Stimulated activated CD8-positive, alpha-beta memory T cell treated with anti-CD3 and anti-CD28 coated beads, Interleukin-4, amount 100 ng/mL, for 1 hour (primary cell): ENCODE measurements around the gene PRR30.

Experiments used
- DNase-seq, 2 donors: peaks; one replicate each; pipeline ENCODE4 v3.0.0-alpha.2; 2020; ENCODE audit warnings: low read depth in 2 of 2, low spot score in 1 of 2

The PRR30 gene

DNA sequence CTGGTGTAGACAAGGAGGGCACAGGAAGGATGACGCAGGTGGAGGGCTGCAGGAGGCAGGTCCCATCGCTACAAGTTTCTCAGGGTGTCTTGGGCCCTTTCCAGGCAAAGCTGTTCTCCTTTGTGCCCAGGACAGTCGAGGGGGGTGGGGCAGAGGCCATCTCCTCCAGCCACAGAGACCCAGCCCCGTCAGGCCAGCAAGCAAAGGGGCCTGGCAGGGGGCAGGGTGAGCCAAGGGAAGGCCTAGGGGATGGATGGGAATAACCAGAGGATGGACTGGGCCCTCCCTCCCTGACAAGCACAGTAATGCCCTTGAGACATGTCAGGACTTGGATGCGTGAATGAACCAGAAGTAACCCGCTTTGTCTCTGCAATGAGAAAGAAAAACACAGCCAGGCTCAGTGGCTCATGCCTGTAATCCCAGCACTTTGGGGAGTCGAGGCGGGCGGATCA lies 15.9 kb upstream of the PRR30 start:
- no peak for DNase-seq

DNA sequence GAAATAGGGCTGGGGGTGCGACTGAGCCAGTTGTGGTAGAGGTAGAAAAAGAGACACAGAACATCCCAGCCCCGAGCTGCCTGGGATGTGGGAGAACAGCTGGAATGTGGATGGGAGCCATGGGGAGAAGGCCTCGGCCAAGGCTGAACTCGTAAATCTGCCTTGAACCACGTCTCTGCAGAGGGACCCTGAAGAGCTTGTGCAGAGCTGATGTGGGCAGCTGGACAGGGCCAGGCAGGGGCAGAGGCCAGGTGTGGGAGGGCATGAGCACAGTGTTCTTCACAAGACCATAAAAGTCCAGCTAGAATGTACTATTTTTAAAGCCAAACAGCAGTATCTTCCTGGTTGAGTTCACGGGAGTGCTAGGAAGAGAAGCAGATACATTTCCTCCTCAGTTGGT lies 15.3 kb upstream of the PRR30 start:
- no peak for DNase-seq

DNA sequence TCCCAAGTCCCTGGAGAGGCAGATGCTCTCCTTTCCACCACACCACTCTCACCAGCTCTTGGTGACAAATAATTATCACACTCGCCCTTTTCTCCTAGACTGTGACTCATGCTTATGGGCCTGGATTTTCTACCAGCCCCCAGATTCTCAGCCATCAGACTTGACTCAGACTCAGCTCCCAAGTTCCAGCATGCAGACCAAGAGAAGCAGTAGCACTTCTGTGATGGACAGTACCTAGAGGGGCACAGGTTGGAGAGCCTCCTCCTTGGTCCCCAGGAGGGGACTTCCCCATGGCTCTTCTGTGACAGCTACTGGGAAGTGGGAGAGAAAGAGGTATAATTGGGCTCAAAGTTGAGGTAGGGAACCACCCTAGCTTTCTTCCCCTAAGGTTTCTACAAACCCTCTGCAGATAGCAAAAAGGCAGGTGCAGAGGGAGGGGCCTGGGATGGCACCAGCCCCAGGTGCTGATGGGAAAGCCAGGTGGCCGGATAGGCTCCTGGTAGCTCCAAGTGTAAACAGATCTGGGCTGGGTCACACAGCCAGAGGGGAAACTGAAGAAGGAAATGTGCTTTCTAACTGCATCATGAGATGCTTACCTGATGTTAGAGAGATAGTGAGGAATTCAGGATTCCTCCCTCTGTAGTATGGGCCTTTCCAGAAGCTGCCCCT lies 13.7 kb upstream of the PRR30 start:
- DNase-seq: no peak

DNA sequence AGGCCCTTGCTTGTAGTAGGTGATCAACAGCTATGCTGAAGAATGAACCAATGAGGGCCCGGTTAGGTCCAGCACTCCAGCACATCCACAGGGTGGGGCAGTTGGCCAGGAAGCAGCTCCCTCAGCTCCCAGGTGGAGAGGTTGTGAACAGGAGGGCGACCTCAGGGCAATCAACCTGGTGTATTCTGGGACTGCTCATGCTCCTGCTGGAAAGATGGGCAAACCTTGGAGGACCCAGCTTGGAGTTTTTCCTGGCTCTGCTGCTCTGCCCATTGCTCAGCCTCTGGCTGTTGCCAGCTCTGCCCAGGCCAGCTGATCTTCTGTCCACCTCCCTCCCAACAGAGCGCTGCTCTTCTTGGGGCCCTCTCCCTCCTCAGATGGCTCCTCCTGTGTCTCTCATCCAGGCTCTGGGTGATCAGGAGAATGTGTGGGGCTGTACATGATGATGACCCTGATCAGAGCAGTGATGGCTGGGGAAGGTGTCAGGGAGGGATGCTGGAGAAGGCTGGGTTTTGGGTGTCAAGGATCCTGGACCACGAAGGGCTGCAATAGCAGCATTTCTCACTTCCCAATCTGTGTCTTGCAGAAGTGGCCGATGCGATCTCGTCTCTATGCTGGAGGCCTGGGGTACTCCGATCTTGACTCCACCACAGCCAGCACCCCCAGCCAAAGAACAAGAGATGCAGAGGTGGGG lies 13.0 kb upstream of the PRR30 start:
- DNase-seq: no peak

DNA sequence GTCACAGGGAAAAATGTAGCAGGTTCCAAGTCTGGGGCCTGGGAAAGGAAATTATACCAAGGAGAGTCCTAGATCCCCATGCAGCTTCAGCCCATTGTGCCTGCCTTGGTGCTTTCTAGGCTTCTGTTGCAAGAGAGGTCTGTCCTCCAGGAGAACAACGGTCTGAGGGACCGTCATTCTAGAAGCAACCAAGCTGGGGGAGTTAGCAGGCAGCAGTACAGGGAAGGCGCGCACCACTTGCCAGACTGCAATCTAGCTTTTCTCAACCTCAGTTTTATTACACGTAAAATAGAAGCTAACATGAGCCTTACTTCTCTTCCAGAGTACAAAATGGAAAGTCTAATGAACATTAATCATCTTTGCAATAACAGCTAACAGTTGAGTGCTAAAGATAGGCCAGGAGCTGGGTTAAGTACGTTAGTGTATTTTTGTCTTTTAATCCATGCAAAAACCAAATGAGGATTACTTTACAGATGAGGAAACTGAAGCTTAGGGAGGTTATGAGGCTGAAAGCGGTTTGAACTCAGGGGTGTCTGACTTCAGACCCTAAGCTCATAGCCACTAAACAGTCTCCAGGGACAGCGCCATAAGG lies 11.5 kb upstream of the PRR30 start:
- DNase-seq: no peak

DNA sequence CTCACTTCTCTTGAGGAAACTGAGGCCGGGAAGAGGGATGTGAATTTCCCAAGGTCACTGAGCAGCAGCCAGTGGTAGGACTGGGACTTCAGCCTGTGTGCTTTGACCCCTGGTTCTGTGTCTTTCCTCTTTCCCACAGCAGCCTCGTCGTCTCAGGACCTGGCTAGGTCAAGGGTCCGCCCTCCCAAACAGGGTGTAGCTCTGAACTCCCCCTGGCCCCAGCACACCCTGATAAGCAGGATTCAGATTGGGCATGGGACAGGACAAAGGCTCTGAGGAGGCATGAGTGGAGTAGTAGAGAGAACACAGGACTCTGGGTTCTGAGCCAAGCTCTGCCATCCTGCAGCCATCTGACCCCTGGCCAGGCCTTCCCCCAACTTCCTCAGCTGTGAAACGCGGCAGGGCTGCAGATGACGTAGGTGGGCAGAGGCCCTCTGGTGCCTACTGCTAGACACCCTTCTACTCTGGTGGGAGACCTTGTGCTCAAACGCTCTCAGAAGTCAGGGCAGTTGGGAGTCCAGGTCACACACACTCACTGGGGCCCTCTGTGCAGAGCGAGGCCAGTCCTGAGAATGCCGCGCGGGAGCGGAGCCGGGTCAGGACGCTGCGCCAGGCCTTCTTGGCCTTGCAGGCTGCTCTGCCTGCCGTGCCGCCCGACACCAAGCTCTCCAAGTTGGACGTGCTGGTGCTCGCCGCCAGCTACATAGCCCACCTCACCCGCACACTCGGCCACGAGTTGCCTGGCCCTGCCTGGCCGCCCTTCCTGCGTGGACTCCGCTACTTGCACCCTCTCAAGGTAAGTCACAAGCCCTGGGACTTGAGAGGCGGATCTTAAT lies 10.6 kb upstream of the PRR30 start:
- no peak for DNase-seq

DNA sequence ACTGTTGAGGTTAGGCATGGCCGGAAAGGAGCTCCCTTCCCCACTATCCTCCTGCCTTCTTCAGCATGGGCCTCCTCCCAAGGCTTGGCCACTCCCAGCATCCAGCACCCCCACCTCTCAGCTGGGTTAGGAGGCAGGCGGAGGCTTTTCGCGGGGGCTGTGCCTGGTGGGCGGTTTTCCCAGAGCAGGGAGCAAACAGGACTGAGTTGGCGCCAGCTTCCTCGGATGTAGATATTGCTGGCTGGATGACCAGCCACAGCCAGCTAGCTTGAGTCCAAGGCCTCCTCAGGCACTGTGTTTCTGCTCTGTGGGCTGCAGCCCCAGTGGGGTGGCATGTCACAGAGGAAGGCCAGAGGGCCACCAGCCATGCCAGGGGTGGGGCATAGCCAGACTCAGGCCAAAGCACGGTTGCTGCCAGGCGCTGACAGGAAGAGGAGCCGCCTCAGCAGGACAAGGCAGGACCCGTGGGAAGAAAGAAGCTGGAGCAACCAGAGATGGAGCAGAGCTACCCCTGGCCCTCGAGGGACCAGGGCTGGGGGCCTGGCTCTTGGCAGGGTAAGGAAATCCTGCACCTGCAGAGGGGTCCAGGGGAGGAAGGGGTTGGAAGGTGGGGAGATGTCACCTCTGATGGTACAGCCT lies 9.7 kb upstream of the PRR30 start, which contains the start of gene TCF23:
Gene TCF23 (plus strand): TSS at position 204 of the 639 bp plus-strand sequence. CDS start 130 bp downstream, at position 334.
- no peak for DNase-seq

DNA sequence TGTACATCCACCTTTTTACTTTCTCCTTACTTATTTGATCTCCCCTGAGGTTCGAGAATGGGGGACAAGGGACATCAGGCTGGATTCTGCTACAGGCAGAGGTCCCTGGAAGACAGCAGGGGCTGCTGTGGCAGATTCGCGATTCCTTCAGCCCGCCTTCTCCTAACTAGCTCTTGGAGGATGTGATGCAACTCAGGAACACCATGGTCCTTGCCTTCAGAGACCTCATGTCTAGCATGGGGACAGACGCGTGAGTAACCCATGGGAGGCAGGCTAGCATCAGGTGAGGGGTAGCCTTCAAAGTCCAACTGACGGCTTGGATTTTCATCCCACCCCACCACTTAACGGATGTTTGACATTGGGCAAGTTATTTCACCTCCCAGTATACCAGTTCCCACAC lies 8.7 kb upstream of the PRR30 start:
- DNase-seq: no peak

DNA sequence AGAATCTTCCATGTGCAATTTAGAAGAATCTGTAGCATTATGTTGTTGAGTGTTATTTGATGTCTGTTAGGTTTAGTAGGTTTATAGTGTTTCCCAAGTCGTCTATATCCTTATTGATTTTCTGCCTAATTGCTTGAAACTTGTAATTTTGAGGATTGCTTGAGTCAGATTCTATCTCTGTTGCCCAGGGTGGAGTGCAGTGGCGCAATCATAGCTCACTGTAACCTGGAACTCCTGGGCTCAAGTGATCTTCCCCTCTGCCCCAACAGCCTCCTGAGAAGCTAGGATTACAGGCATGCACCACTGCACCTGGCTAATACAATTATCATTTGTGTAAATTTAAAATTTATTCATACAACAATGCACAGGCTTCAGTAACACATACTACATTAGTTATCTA lies 6.5 kb upstream of the PRR30 start:
- DNase-seq: no peak

DNA sequence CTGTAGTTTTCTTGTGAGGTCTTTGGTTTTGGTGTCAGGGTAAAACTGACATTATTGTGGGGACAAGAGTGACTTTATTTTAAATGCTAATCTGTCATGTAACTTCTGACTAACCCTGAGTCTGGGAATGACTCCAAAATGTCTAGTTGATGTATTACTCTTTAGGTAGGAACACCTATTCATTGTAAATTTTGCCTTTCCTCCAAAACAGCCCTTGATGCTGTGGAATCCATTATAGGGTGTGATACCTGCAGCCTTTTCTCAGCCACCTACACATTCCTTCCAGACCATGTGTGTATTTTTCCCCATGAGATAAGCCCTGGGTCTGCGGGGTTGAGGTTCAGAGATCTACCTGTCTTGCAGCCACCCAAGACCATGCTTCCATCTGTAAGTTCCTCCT lies 4.1 kb upstream of the PRR30 start:
- DNase-seq: no peak

DNA sequence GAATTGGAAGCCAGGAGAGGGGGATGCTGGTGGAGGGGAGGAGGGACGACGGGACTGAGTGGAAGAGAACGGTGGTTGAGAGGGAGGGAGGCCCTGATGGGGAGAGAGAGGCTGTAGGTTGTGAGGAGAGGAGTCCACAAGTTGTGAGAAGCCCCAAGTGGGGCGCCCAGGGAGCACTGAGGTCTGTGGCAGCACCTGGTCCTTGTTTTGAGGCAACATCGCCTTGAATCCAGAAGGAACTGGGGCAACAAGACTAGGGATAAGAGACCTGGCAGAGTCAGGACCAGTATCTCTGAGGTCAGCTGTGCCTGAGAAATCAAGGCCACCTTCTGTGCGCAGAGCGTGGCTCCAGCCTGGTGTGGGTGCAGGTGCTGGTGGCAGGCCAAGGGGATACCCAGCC lies 1.1 kb downstream of the PRR30 start:
- no peak for DNase-seq

DNA sequence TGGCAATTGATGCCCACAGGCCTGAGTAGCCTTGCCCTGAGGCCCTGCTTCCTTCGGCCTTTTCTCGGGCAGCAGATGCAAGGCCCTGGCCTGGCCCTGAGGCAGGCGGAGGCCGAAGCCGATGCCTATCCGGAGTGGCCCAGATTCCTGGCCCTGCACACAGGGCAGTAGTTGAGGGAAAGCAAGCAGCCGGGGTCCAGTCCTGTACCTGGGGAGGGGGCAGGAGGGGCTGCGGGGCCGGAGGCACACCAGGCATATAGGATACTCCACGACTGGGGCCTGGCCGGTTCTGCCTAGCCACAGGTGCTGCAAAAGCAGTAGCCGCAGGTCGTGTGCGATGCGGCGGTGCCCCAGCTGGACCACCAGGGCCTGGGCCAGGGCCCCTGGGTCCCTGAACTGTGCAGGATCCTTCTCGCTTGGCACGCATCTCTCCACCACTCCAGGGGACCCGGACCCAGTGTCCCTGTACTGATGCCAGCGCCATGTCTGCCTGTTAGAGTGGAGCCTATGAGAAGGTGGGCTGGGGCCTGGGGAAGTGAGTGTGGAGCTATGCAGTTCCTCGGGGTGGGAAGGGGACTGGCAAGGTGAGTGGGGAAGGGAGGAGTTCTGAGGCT lies 1.8 kb downstream of the PRR30 start:
- DNase-seq: no peak

DNA sequence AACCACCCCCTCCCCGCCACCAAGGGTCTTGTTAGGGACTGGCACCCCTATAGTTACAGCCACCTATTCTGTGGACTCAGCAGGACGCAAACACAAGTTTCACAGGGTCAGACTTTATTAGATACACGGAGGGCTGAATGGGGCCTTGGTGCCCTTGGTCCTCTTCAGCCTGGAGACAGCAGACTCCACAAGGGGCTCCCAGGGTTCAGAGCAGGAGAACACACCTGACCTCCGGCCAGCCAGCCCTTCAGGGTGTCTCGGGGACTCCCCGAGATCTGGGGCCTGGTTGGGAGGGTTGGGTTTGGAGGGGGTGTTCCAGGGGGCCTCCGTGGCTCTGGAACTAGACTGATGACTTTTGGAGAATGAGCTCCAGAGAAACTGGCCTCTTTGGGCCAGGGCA lies 2.5 kb downstream of the PRR30 start:
- no peak for DNase-seq

DNA sequence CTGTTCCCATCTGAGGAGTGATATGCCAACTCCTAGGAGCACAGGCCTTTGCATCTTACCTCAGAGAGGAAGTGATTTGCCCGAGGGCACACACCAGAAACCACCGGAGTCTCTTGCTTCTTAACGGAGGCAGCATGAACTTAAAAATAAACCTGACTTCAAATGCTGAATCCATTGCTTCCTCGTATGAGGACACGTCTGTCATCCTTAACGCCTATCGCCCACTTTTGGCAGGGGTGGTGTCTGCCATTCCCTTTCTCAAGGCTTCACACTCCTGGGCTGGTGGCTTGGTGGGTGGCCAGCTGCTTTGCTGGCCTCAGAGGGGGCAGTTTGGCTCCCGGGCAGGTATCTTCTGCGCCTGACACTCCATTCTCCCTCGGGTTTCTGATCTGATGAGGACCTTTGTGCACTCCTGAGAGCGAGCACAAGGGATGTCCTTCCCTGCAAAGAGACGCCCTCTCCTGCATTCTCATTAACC lies 3.7 kb downstream of the PRR30 start:
- DNase-seq: no peak

DNA sequence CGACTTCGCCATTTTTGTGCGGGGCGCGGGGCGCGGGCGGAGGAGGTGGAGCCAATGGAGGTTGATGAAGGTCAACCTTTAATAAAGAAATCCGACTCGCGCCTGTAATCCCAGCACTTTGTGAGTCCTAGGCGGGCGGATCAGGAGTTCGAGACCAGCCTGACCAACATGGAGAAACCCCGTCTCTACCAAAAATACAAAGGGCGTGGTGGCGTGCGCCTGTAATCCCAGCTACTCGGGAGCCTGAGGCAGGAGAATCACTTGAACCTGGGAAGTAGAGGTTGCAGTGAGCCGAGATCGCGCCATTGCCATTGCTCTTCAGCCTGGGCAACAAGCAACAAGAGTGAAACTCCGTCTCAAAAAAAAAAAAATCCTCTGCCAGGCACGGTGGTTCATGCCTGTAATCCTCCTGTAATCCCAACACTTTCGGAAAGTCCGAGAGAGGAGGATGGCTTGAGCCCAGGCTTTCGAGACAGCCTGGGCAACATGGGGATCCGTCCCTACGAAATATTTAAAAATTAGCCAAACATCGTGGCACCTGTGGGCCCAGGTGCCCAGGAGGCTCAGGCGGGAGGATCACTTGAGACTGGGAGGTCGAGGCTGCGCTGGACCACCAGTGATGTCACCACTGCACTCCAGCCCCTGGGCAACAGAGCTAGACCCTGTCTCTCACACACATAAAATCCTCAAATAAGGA lies 4.3 kb downstream of the PRR30 start:
- DNase-seq: no peak

DNA sequence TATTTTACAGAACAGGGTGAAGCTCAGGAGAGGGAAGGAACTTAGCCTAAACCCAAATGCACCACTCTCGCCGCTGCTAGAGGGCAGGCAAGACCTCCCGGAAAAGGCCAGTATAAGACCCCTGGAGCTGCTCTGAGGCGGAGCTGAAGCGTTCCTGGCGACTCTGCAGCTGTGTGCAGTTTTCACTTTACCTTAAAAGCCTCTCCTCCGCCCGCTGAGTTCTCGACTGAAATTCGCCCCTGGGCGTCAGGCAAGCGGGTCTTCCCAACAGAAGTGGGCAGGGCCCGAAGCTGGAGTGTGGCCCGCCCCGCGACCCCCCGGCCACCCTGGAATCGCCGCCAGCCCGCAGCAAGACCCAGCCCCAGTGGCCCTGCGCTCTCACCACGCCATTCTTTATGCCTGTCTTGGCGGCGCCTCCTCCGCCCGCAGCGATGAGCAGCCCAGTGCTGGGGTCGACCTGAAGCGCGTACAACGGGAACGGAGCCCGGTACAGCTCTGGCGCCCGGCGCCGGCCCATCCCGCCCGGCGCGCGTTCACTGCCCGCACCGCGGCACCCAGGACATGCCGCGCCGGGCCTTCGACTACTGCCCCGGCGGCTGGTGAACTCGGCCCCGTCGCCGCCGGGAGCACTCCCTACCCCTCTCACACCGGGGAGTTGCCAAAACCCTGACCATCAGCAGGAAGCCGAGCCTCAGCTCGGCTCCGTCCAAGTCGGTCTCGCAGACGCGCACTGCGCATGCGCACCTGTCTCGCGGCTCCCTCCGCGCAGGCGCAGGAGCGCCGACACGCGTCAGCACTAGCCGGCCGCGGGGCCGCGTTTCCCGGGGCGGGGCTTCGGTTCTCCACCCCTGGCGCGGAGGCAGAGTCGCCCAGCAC lies 5.1 kb downstream of the PRR30 start, which contains the start of gene PREB:
Gene PREB (minus strand): TSS at position 732 of the 876 bp plus-strand sequence. CDS start 215 bp downstream, at position 517.
- DNase-seq: peak; percentile 93 to 97

DNA sequence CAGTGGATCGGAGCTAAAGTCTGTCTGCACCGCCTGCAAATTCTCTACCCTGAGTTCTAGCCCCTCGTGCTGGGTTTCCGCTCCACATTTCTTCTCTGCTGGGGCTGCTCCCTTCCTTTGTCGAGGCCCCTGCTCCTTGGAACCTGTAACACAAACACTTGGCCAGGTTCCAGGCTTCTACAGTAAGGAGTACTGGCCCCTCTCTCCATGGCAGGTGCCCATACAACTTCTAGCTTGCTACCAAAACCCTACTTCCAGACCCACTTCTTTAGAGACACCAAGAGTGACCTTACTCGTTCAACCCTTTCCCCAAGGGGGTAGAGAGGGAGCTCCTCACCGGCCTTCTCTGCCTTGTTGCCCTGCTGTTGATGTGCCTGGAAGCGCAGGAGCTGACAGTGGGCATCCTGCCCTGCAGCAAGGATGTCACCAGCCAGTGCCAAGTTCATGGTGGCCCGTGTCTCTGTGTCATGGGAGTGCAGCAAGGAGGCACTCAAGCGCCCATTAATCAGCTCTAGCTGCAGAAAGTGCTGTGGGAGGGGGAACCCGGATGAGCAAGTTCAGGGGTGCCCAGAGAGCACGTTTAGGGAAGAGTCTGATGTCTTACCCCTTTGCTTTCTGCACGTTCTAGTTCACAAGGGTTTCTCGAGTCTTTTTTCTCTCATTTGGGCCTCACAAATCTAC lies 5.9 kb downstream of the PRR30 start:
- no peak for DNase-seq

DNA sequence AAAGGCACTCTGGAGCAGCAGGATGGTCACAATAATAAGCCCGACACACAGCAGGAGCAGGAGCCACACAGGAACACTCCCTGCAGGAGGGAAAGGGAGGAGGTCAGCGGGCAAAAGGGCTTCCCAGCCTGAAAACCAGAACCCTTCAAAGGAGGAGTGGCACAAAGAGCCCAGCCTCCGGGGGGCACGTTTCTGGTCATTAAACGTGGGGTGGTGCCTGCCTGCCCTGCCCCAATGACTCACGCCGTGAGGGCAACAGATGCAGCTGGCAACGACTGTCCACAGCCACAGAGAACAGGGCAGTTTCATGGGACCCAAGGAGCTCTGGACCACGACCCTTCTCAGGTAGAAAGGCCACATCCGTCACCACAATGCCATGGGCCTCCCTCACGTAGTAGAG lies 7.8 kb downstream of the PRR30 start:
- DNase-seq: no peak
